GM12878 (cell line): Measurements from ENCODE around the gene IVD. TPM values are rescaled to one million over a fixed set of nuclear protein-coding genes. Genes with fewer than 3 reads are reported as not detected.

Source experiments
- ATAC-seq: fragments of 200-7000 bp; cut with Tn5 transposase; 3 replicates; pipeline ENCODE4 v1.9.1; 2020; ENCODE audit warnings: mild to moderate bottlenecking, moderate library complexity
- BruUV-seq: library from RNA; stranded (reverse); fragments of 400-500 nt; replicated peaks from 2 replicates; lab custom pipeline; 2021; lab: Mats Ljungman, UMichigan
- CTCF ChIA-PET: fragments of 300-600 bp; sonication (Branson Sonifier 250); formaldehyde crosslinking; extraction: SDS; loops from one replicate; lab custom pipeline; 2021; ENCODE audit warnings: inconsistent platforms; lab: Yijun Ruan, JAX
- POLR2A ChIA-PET: fragments of 350-600 bp; formaldehyde crosslinking; extraction: SDS; loops from one replicate; lab custom pipeline; 2021; ENCODE audit warnings: inconsistent platforms; lab: Charles Lee
- RAD21 ChIA-PET: fragments of 300-600 bp; sonication (Branson Sonifier 250); formaldehyde crosslinking; loops from one replicate; lab custom pipeline; 2023; ENCODE audit warnings: antibody characterized with exemption; ENCODE audit not compliant: unreplicated experiment; lab: Charles Lee
- SMC1A ChIA-PET: fragments of 300-600 bp; sonication (Branson Sonifier 250); formaldehyde crosslinking; loops from one replicate; lab custom pipeline; 2023; ENCODE audit not compliant: unreplicated experiment, uncharacterized antibody; lab: Charles Lee
- DNase-seq: peaks from one replicate; pipeline ENCODE4 v3.0.0-alpha.2; 2011; ENCODE audit warnings: low read depth, low spot score
- FAIRE-seq: peaks from 3 replicates; lab custom pipeline; 2011; peaks lifted over from hg19 to GRCh38; lab: Jason Lieb, UNC
- H2AFZ ChIP-seq: 2 replicates; pipeline ENCODE4 v1.6.0; 2011; ENCODE audit warnings: low read depth, low read length, control low read depth; ENCODE audit not compliant: control insufficient read depth
- H3K27ac ChIP-seq: 2 replicates; pipeline ENCODE4 v1.5.1; 2011; ENCODE audit warnings: control low read depth; ENCODE audit not compliant: control insufficient read depth, insufficient read depth
- H3K27me3 ChIP-seq, 2 experiments: replicated peaks in 1 of 2; 2 replicates each; pipeline versions ENCODE4 v1.6.0 to v1.6.1; 2011; ENCODE audit warnings: low read length in 1 of 2; ENCODE audit not compliant: control insufficient read depth in 2 of 2, insufficient read depth in 2 of 2
- H3K36me3 ChIP-seq, 2 experiments: 2 replicates each; pipeline ENCODE4 v1.5.1; 2011; ENCODE audit warnings: low read length in 1 of 2; ENCODE audit not compliant: control insufficient read depth in 2 of 2, insufficient read depth in 2 of 2
- H3K4me1 ChIP-seq: 2 replicates; pipeline ENCODE4 v1.6.1; 2011; ENCODE audit warnings: mild to moderate bottlenecking, low read length, moderate library complexity, mixed read lengths; ENCODE audit not compliant: control insufficient read depth, insufficient read depth
- H3K4me2 ChIP-seq: 2 replicates; pipeline ENCODE4 v1.6.0; 2011; ENCODE audit warnings: control low read depth; ENCODE audit not compliant: control insufficient read depth, insufficient read depth
- H3K4me3 ChIP-seq: fragments of 200-600 bp; sonication (generic); 2 replicates; pipeline ENCODE4 v1.5.1; 2016
- H3K79me2 ChIP-seq: 2 replicates; pipeline ENCODE4 v1.6.0; 2011; ENCODE audit warnings: low read length; ENCODE audit not compliant: control insufficient read depth, insufficient read depth
- H3K9ac ChIP-seq: 2 replicates; pipeline ENCODE4 v1.8.0; 2011; ENCODE audit warnings: low read length, control low read depth, mixed read lengths; ENCODE audit not compliant: control insufficient read depth, insufficient read depth
- H3K9me3 ChIP-seq: replicated peaks from 3 replicates; pipeline ENCODE4 v1.5.1; 2011; ENCODE audit warnings: mild to moderate bottlenecking, low read length; ENCODE audit not compliant: control insufficient read depth, insufficient read depth
- H4K20me1 ChIP-seq: 2 replicates; pipeline ENCODE4 v1.6.0; 2011; ENCODE audit not compliant: control insufficient read depth, insufficient read depth
- BMI1 ChIP-seq: fragments of 450-650 bp; IDR thresholded peaks from 2 replicates; pipeline ENCODE4 v1.6.1; 2016; ENCODE audit warnings: mild to moderate bottlenecking, moderate library complexity, borderline replicate concordance
- DPF2 ChIP-seq: fragments of 450-650 bp; IDR thresholded peaks from 2 replicates; pipeline ENCODE4 v1.6.1; 2017; ENCODE audit warnings: mild to moderate bottlenecking
- JUND ChIP-seq: IDR thresholded peaks from 2 replicates; pipeline ENCODE4 v1.6.1; 2012; ENCODE audit warnings: low read depth, mild to moderate bottlenecking, low read length, improper control_type of control experiment, moderate library complexity
- LARP7 ChIP-seq: fragments of 450-650 bp; IDR thresholded peaks from 2 replicates; pipeline ENCODE4 v1.6.1; 2017; ENCODE audit warnings: mild to moderate bottlenecking
- MEF2B ChIP-seq: fragments of 450-650 bp; IDR thresholded peaks from 2 replicates; pipeline ENCODE4 v1.6.1; 2018; ENCODE audit warnings: mild to moderate bottlenecking, moderate library complexity; ENCODE audit not compliant: partially characterized antibody, poor library complexity, severe bottlenecking
- SPI1 ChIP-seq: IDR thresholded peaks from 2 replicates; pipeline ENCODE4 v1.6.1; 2011; ENCODE audit warnings: low read depth, mild to moderate bottlenecking, low read length, moderate library complexity, borderline replicate concordance; ENCODE audit not compliant: insufficient read depth
- TCF12 ChIP-seq: IDR thresholded peaks from 2 replicates; pipeline ENCODE4 v1.6.1; 2011; ENCODE audit warnings: low read depth, mild to moderate bottlenecking, low read length
- WGBS: methylation state at CpG from one replicate; pipeline ENCODE4 v1.1.6; 2016; ENCODE audit warnings: low lambda C conversion rate; ENCODE audit not compliant: insufficient replicate concordance, insufficient coverage; ENCODE audit errors: missing lambda C conversion rate; 5-methylcytosine and 5-hydroxymethylcytosine counted together
- in situ Hi-C: fragments of 300-500 bp; cut with MboI; formaldehyde crosslinking; loops from 9 replicates; pipeline ENCODE4 v1.14.3; 2018; ENCODE audit warnings: mixed read lengths
- intact Hi-C: fragments of 100-400 bp; cut with micrococcal nuclease; formaldehyde crosslinking; loops from one replicate; pipeline ENCODE4 v1.14.2; 2022; ENCODE audit not compliant: unreplicated experiment
- polyA plus RNA-seq, 11 experiments: library from polyadenylated mRNA; depleted of rRNA in 4 of 11; unstranded in 6 of 11; stranded (reverse) in 5 of 11; fragments of >200 nt; fragmentation: Nextera tagmentation in 4 of 11; fragmentation: Illumina TruSeq in 1 of 11; extraction: Ambion mirVana in 4 of 11; extraction: Trizol in 1 of 11; gene quantifications; 1 replicate in 1 of 11; 2 replicates in 10 of 11; pipeline versions ENCODE4 v1.2.1 to v1.2.3, GENCODE V29; 2011 to 2016; ENCODE audit warnings: inconsistent platforms in 2 of 11, missing spikeins in 2 of 11, low read depth in 1 of 11
- total RNA-seq, 4 experiments: library from RNA; depleted of rRNA in 3 of 4; stranded (reverse); fragments of >200 nt in 3 of 4; fragmentation: Illumina TruSeq in 1 of 4; extraction: Trizol in 1 of 4; gene quantifications; 2 replicates each; pipeline versions ENCODE4 v1.2.1 to v1.2.3, GENCODE V29; 2013 to 2021
- TF ChIP-seq, protein P1 (sequence below): IDR thresholded peaks from 2 replicates; pipeline ENCODE4 v1.6.1; 2011; ENCODE audit warnings: low read depth, low read length, improper control_type of control experiment, borderline replicate concordance
- TF ChIP-seq, protein P2 (sequence below): fragments of 450-650 bp; IDR thresholded peaks from 2 replicates; pipeline ENCODE4 v1.6.1; 2016; ENCODE audit warnings: mild to moderate bottlenecking

Gene IVD
- total and polyA plus RNA-seq, 10 of the 15 experiments (the other 5 are each of a cell fraction or from before 2014, with no cell fraction given), result 5.3 to 59.8 (median 45.7) TPM

DNA sequence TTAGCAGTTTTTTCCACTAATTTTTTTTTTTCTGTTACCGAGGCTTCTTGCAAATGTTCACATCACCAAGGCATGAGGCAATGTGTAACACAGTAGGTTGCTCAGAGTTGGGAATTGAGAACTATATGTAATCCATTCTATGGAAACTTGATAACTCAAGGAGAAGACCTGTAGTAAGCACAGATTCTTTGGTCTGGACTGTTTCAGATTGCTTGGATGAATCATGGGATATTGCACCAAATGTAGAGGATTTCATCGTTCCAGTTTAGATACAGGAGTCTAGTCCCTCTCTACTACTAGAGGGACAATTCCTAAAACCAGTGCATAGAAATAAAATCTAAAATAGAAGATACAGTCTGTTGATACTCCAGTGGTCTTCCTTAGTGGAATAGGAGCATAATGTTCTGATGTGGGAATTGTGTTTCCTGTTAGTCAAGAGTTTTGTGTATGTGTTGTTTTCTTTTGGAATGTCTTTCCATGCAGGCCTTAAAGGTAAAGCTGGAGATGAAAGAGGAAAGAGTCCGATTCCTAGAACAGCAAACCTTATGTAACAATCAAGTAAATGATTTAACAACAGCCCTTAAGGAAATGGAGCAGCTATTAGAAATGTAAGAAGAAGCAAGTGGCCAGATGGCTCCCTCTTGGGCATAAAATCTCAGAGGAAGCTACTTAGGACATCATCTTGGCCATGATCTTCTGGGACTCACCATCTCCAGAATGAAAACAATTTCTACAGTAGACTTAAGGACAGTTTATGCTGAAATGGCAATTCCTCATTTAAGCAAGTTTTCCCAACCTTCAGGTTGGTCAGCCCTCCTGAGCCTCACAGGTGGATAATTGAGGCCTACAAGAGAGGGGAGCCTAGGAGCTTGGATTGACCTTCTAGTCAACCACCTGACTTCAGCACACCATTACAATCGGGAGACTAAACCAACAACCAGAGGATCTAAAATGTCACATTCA lies 12.3 kb upstream of the IVD start:
- Histone ChIP-seq H3K9ac (no peak overlapping the region), H3K9me3 (no peaks in the 10 kb centered on the region), H4K20me1 (no peaks in the 10 kb centered on the region), H3K27me3 (no peaks in the 10 kb centered on the region), H3K27ac (no peak overlapping the region), H3K4me3 (no peak overlapping the region), H3K79me2 (no peaks in the 10 kb centered on the region), H2AFZ (no peak overlapping the region), H3K4me2 (no peak overlapping the region), H3K4me1 (no peaks in the 10 kb centered on the region), H3K36me3 (peaks cover 6 to 13% of the 10 kb centered on the region in 2 experiments; a peak in 3 of 4 replicates)
- ChIA-PET CTCF (interaction anchor here (1.3 kb wide), 1 partner anchor 9 kb away, joined by 3 read pairs; no protein-coding TSS in a partner anchor), POLR2A (no interaction called here), RAD21 (no interaction called here), SMC1A (interaction anchor here (0.6 to 0.8 kb wide), 2 partner anchors 12 to 987 kb away, joined by 3 to 4 read pairs; partner anchors contain the start of gene IVD)
- WGBS, result 96% methylated on average over 4 of the region's 4 CpGs
- TSS peak; percentile 68 for BruUV-seq
- no peak for DNase-seq
- intact Hi-C loops, result no loop called here
- no peak for ATAC-seq
- no peak for FAIRE-seq
- TF ChIP-seq JUND, result no peak
- TF ChIP-seq, protein P1, sequence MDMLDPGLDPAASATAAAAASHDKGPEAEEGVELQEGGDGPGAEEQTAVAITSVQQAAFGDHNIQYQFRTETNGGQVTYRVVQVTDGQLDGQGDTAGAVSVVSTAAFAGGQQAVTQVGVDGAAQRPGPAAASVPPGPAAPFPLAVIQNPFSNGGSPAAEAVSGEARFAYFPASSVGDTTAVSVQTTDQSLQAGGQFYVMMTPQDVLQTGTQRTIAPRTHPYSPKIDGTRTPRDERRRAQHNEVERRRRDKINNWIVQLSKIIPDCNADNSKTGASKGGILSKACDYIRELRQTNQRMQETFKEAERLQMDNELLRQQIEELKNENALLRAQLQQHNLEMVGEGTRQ, result no peak
- no peak for TF ChIP-seq TCF12
- TF ChIP-seq MEF2B, result no peak
- no peak for TF ChIP-seq SPI1
- TF ChIP-seq BMI1, result no peak
- TF ChIP-seq, protein P2, sequence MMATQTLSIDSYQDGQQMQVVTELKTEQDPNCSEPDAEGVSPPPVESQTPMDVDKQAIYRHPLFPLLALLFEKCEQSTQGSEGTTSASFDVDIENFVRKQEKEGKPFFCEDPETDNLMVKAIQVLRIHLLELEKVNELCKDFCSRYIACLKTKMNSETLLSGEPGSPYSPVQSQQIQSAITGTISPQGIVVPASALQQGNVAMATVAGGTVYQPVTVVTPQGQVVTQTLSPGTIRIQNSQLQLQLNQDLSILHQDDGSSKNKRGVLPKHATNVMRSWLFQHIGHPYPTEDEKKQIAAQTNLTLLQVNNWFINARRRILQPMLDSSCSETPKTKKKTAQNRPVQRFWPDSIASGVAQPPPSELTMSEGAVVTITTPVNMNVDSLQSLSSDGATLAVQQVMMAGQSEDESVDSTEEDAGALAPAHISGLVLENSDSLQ, result no peak
- TF ChIP-seq LARP7, result no peak
- TF ChIP-seq DPF2, result no peak
- in situ Hi-C loops, result no loop called here
